BE2C (cell line): ENCODE measurements around the gene FAM89A.

Experiments used
- DNase-seq: peaks from one replicate; pipeline ENCODE4 v3.0.0-alpha.2; 2020
- H3K27me3 ChIP-seq: fragments of 250-450 bp; sonication (Bioruptor Pico); 2 replicates; pipeline ENCODE4 v1.5.1; 2020; ENCODE audit warnings: mild to moderate bottlenecking
- H3K36me3 ChIP-seq: fragments of 250-450 bp; sonication (Bioruptor Pico); 2 replicates; pipeline ENCODE4 v1.5.1; 2020; ENCODE audit warnings: mild to moderate bottlenecking
- H3K4me1 ChIP-seq: fragments of 250-450 bp; sonication (Bioruptor Pico); 2 replicates; pipeline ENCODE4 v1.5.1; 2020
- H3K4me3 ChIP-seq: 2 replicates; pipeline ENCODE4 v1.5.1; 2011; ENCODE audit warnings: low read depth, low read length
- H3K9me3 ChIP-seq: fragments of 250-450 bp; sonication (Bioruptor Pico); 2 replicates; pipeline ENCODE4 v1.5.1; 2020
- CTCF ChIP-seq: IDR thresholded peaks from 2 replicates; pipeline ENCODE4 v1.5.1; 2012; ENCODE audit warnings: mild to moderate bottlenecking, low read depth, low read length

The FAM89A gene

GRCh38 chr1:230977761-230978490, 62.1 kb downstream of the FAM89A start:
- no peak for TF ChIP-seq CTCF
- H3K36me3 ChIP-seq: no peaks in the 10 kb centered on the region
- H3K4me1 ChIP-seq: no peaks in the 10 kb centered on the region
- H3K4me3 ChIP-seq: peak overlapping the region; percentile 74
- no peaks in the 10 kb centered on the region for H3K9me3 ChIP-seq
- H3K27me3 ChIP-seq: no peaks in the 10 kb centered on the region
- peak; percentile 56 for DNase-seq

- DNase-seq: no peak
- Histone ChIP-seq H3K4me3 (peak overlapping the region; percentile 74), H3K36me3 (no peaks in the 10 kb centered on the region), H3K9me3 (no peaks in the 10 kb centered on the region), H3K27me3 (no peaks in the 10 kb centered on the region), H3K4me1 (no peaks in the 10 kb centered on the region)
- TF ChIP-seq CTCF: no peak
These were observed 63.0 kb downstream of the FAM89A start for GRCh38 chr1:230976825-230977747.

DNA sequence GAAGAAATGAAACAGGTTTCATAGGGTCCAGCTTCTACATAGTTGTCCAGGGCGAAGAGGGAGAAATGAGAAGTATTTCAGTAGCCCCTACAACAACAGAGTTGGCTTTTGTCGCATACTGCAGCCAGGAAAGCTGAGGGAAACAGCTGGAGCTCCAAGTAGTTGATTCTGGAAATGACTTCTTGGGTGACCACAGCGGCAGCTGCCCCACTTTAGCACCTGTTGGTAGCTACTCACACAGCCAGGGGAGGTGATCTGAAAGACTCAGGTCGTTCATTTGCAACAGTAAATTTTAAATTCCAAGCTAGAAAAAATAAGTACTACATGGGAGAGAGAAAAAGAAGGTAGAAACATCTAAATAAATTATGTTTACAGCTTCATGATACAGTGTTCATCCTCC, 63.7 kb downstream of the FAM89A start:
- no peak for DNase-seq
- no peaks in the 10 kb centered on the region for H3K4me1 ChIP-seq
- no peak overlapping the region for H3K4me3 ChIP-seq
- no peaks in the 10 kb centered on the region for H3K27me3 ChIP-seq
- no peaks in the 10 kb centered on the region for H3K36me3 ChIP-seq
- no peaks in the 10 kb centered on the region for H3K9me3 ChIP-seq
- no peak for TF ChIP-seq CTCF

DNA sequence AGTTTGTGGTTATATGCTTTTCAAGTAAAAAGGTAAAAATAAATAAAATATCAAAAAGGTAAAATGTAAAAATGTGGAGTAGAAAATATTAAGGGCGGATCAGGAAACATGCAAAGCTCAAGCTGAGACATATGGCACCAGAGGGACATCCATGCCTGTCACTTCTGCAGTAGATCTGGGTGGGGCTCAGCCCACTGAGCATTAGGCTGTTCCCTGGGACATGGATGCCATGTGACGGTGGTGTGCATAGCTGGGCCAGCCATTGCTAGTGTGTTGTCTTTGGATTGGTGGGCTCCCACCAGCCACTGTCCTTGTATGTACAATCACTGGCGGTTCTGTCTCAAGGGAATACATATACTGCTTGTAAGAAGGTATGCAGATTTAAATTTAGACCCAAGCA, 64.4 kb downstream of the FAM89A start:
- Histone ChIP-seq H3K4me3 (no peak overlapping the region), H3K9me3 (no peaks in the 10 kb centered on the region), H3K27me3 (no peaks in the 10 kb centered on the region), H3K4me1 (no peaks in the 10 kb centered on the region), H3K36me3 (no peaks in the 10 kb centered on the region)
- DNase-seq: no peak
- no peak for TF ChIP-seq CTCF

GRCh38 chr1:230972855-230973271, 67.2 kb downstream of the FAM89A start:
- TF ChIP-seq CTCF: no peak
- no peak for DNase-seq
- Histone ChIP-seq H3K4me1 (no peaks in the 10 kb centered on the region), H3K36me3 (no peaks in the 10 kb centered on the region), H3K4me3 (no peak overlapping the region), H3K9me3 (no peaks in the 10 kb centered on the region), H3K27me3 (no peaks in the 10 kb centered on the region)

- DNase-seq: no peak
- no peak overlapping the region for H3K4me3 ChIP-seq
- H3K36me3 ChIP-seq: no peaks in the 10 kb centered on the region
- H3K9me3 ChIP-seq: no peaks in the 10 kb centered on the region
- TF ChIP-seq CTCF: no peak
- H3K4me1 ChIP-seq: no peaks in the 10 kb centered on the region
- no peaks in the 10 kb centered on the region for H3K27me3 ChIP-seq
These were observed 68.3 kb downstream of the FAM89A start for GRCh38 chr1:230971771-230972170.
